Mesenchymal stem cell (in vitro differentiated cells and primary cell): ENCODE data around the gene CCDC50.

Experiments used
- DNase-seq: peaks from one replicate; pipeline ENCODE4 v3.0.0-alpha.2; 2013
- H2AFZ ChIP-seq: one replicate; pipeline ENCODE4 v1.6.1; 2013; ENCODE audit warnings: low read depth, mild to moderate bottlenecking, control low read depth, inconsistent platforms, low read length, moderate library complexity
- H2AK5ac ChIP-seq: 2 replicates; pipeline ENCODE4 v1.6.1; 2013; ENCODE audit warnings: low read length, moderate library complexity, mild to moderate bottlenecking, inconsistent platforms; ENCODE audit not compliant: severe bottlenecking
- H2BK120ac ChIP-seq: one replicate; pipeline ENCODE4 v1.6.1; 2013; ENCODE audit warnings: low read depth, mild to moderate bottlenecking, inconsistent platforms, low read length, moderate library complexity
- H2BK12ac ChIP-seq, 2 experiments: one replicate each; pipeline ENCODE4 v1.6.1; 2013; ENCODE audit warnings: inconsistent platforms in 2 of 2, low read length in 2 of 2, mild to moderate bottlenecking in 2 of 2, moderate library complexity in 2 of 2, control low read depth in 1 of 2
- H2BK15ac ChIP-seq: one replicate; pipeline ENCODE4 v1.6.1; 2013; ENCODE audit warnings: mild to moderate bottlenecking, low read depth, inconsistent platforms; ENCODE audit not compliant: poor library complexity, severe bottlenecking
- H2BK5ac ChIP-seq: 2 replicates; pipeline ENCODE4 v1.6.1; 2013; ENCODE audit warnings: low read depth, mild to moderate bottlenecking, low read length, control low read depth, inconsistent platforms; ENCODE audit not compliant: poor library complexity, severe bottlenecking
- H3K14ac ChIP-seq, 2 experiments: one replicate each; pipeline ENCODE4 v1.6.1; 2013; ENCODE audit warnings: inconsistent platforms in 2 of 2, low read length in 2 of 2, control low read depth in 1 of 2, mild to moderate bottlenecking in 1 of 2, moderate library complexity in 1 of 2
- H3K18ac ChIP-seq, 2 experiments: one replicate each; pipeline ENCODE4 v1.6.1; 2013; ENCODE audit warnings: inconsistent platforms in 2 of 2, low read length in 2 of 2, control low read depth in 1 of 2, low read depth in 1 of 2, mild to moderate bottlenecking in 1 of 2
- H3K23ac ChIP-seq, 2 experiments: one replicate each; pipeline ENCODE4 v1.6.1; 2013; ENCODE audit warnings: inconsistent platforms in 2 of 2, low read length in 2 of 2, mild to moderate bottlenecking in 2 of 2, moderate library complexity in 2 of 2, control low read depth in 1 of 2
- H3K27ac ChIP-seq: 2 replicates; pipeline ENCODE4 v1.5.1; 2013; ENCODE audit warnings: mild to moderate bottlenecking, moderate library complexity, low read length, control low read depth, inconsistent platforms; ENCODE audit not compliant: poor library complexity, severe bottlenecking
- H3K27me3 ChIP-seq, 2 experiments: 2 replicates each; pipeline versions ENCODE4 v1.6.1 to v1.7.0; 2013; ENCODE audit warnings: low read length in 2 of 2, mild to moderate bottlenecking in 2 of 2, moderate library complexity in 2 of 2, control low read depth in 1 of 2, inconsistent platforms in 1 of 2; ENCODE audit not compliant: control insufficient read depth in 1 of 2, insufficient read depth in 1 of 2
- H3K36me3 ChIP-seq, 2 experiments: 2 replicates each; pipeline versions ENCODE4 v1.6.1 to v1.7.0; 2013; ENCODE audit warnings: low read length in 2 of 2, control low read depth in 1 of 2, inconsistent platforms in 1 of 2, low read depth in 1 of 2, mild to moderate bottlenecking in 1 of 2; ENCODE audit not compliant: insufficient read depth in 2 of 2, control insufficient read depth in 1 of 2
- H3K4ac ChIP-seq, 2 experiments: one replicate each; pipeline ENCODE4 v1.6.1; 2013; ENCODE audit warnings: inconsistent platforms in 2 of 2, low read length in 2 of 2, mild to moderate bottlenecking in 2 of 2, moderate library complexity in 2 of 2, control low read depth in 1 of 2, low read depth in 1 of 2
- H3K4me1 ChIP-seq: 2 replicates; pipeline ENCODE4 v1.6.1; 2013; ENCODE audit warnings: low read depth, low read length, control low read depth; ENCODE audit not compliant: control insufficient read depth, insufficient read depth
- H3K4me2 ChIP-seq: 2 replicates; pipeline ENCODE4 v1.6.1; 2013; ENCODE audit warnings: low read length, mild to moderate bottlenecking, inconsistent platforms; ENCODE audit not compliant: poor library complexity, severe bottlenecking
- H3K4me3 ChIP-seq, 2 experiments: 2 replicates each; pipeline versions ENCODE4 v1.5.1 to v1.7.0; 2013; ENCODE audit warnings: low read length in 2 of 2, mild to moderate bottlenecking in 2 of 2, control low read depth in 1 of 2, low read depth in 1 of 2; ENCODE audit not compliant: insufficient read depth in 1 of 2
- H3K79me1 ChIP-seq: replicated peaks from 2 replicates; pipeline ENCODE4 v1.6.1; 2013; ENCODE audit warnings: mild to moderate bottlenecking, control low read depth, low read length, inconsistent platforms; ENCODE audit not compliant: poor library complexity, severe bottlenecking
- H3K9ac ChIP-seq: 2 replicates; pipeline ENCODE4 v1.7.0; 2013; ENCODE audit warnings: mild to moderate bottlenecking, low read length, moderate library complexity
- H3K9me3 ChIP-seq: 2 replicates; pipeline ENCODE4 v1.7.0; 2013; ENCODE audit warnings: mild to moderate bottlenecking, low read length; ENCODE audit not compliant: control insufficient read depth
- H4K8ac ChIP-seq: one replicate; pipeline ENCODE4 v1.6.1; 2013; ENCODE audit warnings: inconsistent platforms, mild to moderate bottlenecking, low read length, moderate library complexity
- H4K91ac ChIP-seq: one replicate; pipeline ENCODE4 v1.6.1; 2013; ENCODE audit warnings: mild to moderate bottlenecking, low read length, inconsistent platforms
- WGBS: methylation state at CpG from one replicate; pipeline ENCODE4 v1.1.7; 2013; ENCODE audit warnings: mixed read lengths; 5-methylcytosine and 5-hydroxymethylcytosine counted together

The CCDC50 gene

GRCh38 chr3:191343913-191344312, 14.7 kb downstream of the CCDC50 start:
- H3K27me3 ChIP-seq: no peaks in the 10 kb centered on the region
- no peak overlapping the region for H4K91ac ChIP-seq
- no peak overlapping the region for H2BK12ac ChIP-seq
- H3K18ac ChIP-seq: no peak overlapping the region
- no peak overlapping the region for H3K4ac ChIP-seq
- peaks cover 8% of the 10 kb centered on the region for H3K4me1 ChIP-seq
- H3K4me3 ChIP-seq: no peak overlapping the region
- no peak overlapping the region for H2BK15ac ChIP-seq
- no peak overlapping the region for H3K23ac ChIP-seq
- H2BK5ac ChIP-seq: no peak overlapping the region
- no peaks in the 10 kb centered on the region for H3K9me3 ChIP-seq
- no peak overlapping the region for H3K4me2 ChIP-seq
- peak overlapping the region in 1 of 2 experiments; percentile 15 for H3K14ac ChIP-seq
- no peak overlapping the region for H2BK120ac ChIP-seq
- DNase-seq: peak; percentile 7
- no peak overlapping the region for H4K8ac ChIP-seq
- no peak overlapping the region for H2AK5ac ChIP-seq
- 87% methylated on average over 5 of the region's 5 CpGs for WGBS
- H3K9ac ChIP-seq: no peak overlapping the region
- H3K27ac ChIP-seq: peak overlapping the region; percentile 45
- no peak overlapping the region for H2AFZ ChIP-seq
- H3K79me1 ChIP-seq: no peaks in the 10 kb centered on the region
- no peaks in the 10 kb centered on the region for H3K36me3 ChIP-seq

- H2AFZ ChIP-seq: no peak overlapping the region
- H3K18ac ChIP-seq: no peak overlapping the region
- 91% methylated on average over 5 of the region's 5 CpGs for WGBS
- no peak overlapping the region for H2BK15ac ChIP-seq
- H3K27me3 ChIP-seq: no peaks in the 10 kb centered on the region
- no peak overlapping the region for H3K9ac ChIP-seq
- no peak overlapping the region for H3K27ac ChIP-seq
- H4K91ac ChIP-seq: no peak overlapping the region
- H3K9me3 ChIP-seq: no peaks in the 10 kb centered on the region
- no peak overlapping the region for H3K14ac ChIP-seq
- no peak overlapping the region for H2BK120ac ChIP-seq
- H3K79me1 ChIP-seq: no peaks in the 10 kb centered on the region
- H2BK12ac ChIP-seq: no peak overlapping the region
- H3K4me3 ChIP-seq: no peak overlapping the region
- H3K23ac ChIP-seq: no peak overlapping the region
- no peak overlapping the region for H2BK5ac ChIP-seq
- H3K4me2 ChIP-seq: no peak overlapping the region
- peaks cover 8% of the 10 kb centered on the region for H3K4me1 ChIP-seq
- H2AK5ac ChIP-seq: no peak overlapping the region
- H3K36me3 ChIP-seq: no peaks in the 10 kb centered on the region
- H4K8ac ChIP-seq: no peak overlapping the region
- peak; percentile 61 for DNase-seq
- H3K4ac ChIP-seq: no peak overlapping the region
These were observed 16.1 kb downstream of the CCDC50 start for GRCh38 chr3:191345334-191345733.

- no peaks in the 10 kb centered on the region for H3K79me1 ChIP-seq
- WGBS: no CpG with 5 or more reads among the region's 3 CpGs
These were observed 18.0 kb downstream of the CCDC50 start for GRCh38 chr3:191347228-191347627.

GRCh38 chr3:191348098-191348497, 18.9 kb downstream of the CCDC50 start:
- H3K4me2 ChIP-seq: no peak overlapping the region
- H3K79me1 ChIP-seq: no peaks in the 10 kb centered on the region
- H3K14ac ChIP-seq: no peak overlapping the region
- H3K4me3 ChIP-seq: no peak overlapping the region
- no peak overlapping the region for H4K91ac ChIP-seq
- no peaks in the 10 kb centered on the region for H3K36me3 ChIP-seq
- H3K9me3 ChIP-seq: no peaks in the 10 kb centered on the region
- H2BK12ac ChIP-seq: no peak overlapping the region
- no peak overlapping the region for H3K9ac ChIP-seq
- H3K27me3 ChIP-seq: no peaks in the 10 kb centered on the region
- no peak overlapping the region for H2BK15ac ChIP-seq
- WGBS: no CpG with 5 or more reads among the region's 1 CpG
- no peak overlapping the region for H4K8ac ChIP-seq
- peaks cover 4% of the 10 kb centered on the region for H3K4me1 ChIP-seq
- no peak overlapping the region for H2AK5ac ChIP-seq
- H3K18ac ChIP-seq: no peak overlapping the region
- no peak overlapping the region for H2BK120ac ChIP-seq
- H2BK5ac ChIP-seq: no peak overlapping the region
- H3K4ac ChIP-seq: no peak overlapping the region
- no peak for DNase-seq
- no peak overlapping the region for H2AFZ ChIP-seq
- H3K27ac ChIP-seq: no peak overlapping the region
- H3K23ac ChIP-seq: no peak overlapping the region

More at GRCh38 chr3:191347228-191347627, 18.0 kb downstream of the CCDC50 start:
- Histone ChIP-seq H2BK15ac (no peak overlapping the region), H2BK12ac (no peak overlapping the region), H4K91ac (no peak overlapping the region), H2AFZ (no peak overlapping the region), H3K9ac (no peak overlapping the region), H3K4me2 (no peak overlapping the region), H3K18ac (no peak overlapping the region), H2BK120ac (no peak overlapping the region), H3K4me1 (peaks cover 5% of the 10 kb centered on the region), H3K36me3 (no peaks in the 10 kb centered on the region), H3K23ac (no peak overlapping the region), H3K4ac (no peak overlapping the region), H2AK5ac (no peak overlapping the region), H2BK5ac (no peak overlapping the region), H3K4me3 (no peak overlapping the region), H3K27ac (no peak overlapping the region), H3K27me3 (no peaks in the 10 kb centered on the region), H4K8ac (no peak overlapping the region), H3K14ac (no peak overlapping the region), H3K9me3 (no peaks in the 10 kb centered on the region)
- DNase-seq: no peak
